Kidney glomerular epithelial cell (primary cell): ENCODE measurements around the gene NKX2-3.

Experiments
- DNase-seq: peaks from one replicate; lab custom pipeline; 2025; lab: John Stamatoyannopoulos, UW

NKX2-3 gene

GRCh38 chr10:99526861-99527504 lies 5.8 kb upstream of the NKX2-3 start:
- DNase-seq = no peak

- DNase-seq = no peak
Observed at GRCh38 chr10:99527526-99528493, 4.9 kb upstream of the NKX2-3 start.

GRCh38 chr10:99528494-99529441 lies 4.0 kb upstream of the NKX2-3 start:
- no peak for DNase-seq

GRCh38 chr10:99529591-99530107 lies 3.1 kb upstream of the NKX2-3 start:
- no peak for DNase-seq

GRCh38 chr10:99530108-99531025 lies 2.4 kb upstream of the NKX2-3 start:
- DNase-seq = no peak

- DNase-seq = no peak
Observed at GRCh38 chr10:99531026-99531695, 1.6 kb upstream of the NKX2-3 start.

GRCh38 chr10:99531696-99532593 lies 797 bp upstream of the NKX2-3 start:
- no peak for DNase-seq

GRCh38 chr10:99533496-99534449 lies 1.0 kb downstream of the NKX2-3 start:
- DNase-seq = no peak

- DNase-seq = no peak
Observed at GRCh38 chr10:99534450-99534938, 1.8 kb downstream of the NKX2-3 start.

- no peak for DNase-seq
Observed at GRCh38 chr10:99534939-99535763, 2.4 kb downstream of the NKX2-3 start.

- no peak for DNase-seq
Observed at GRCh38 chr10:99535764-99536337, 3.1 kb downstream of the NKX2-3 start.

GRCh38 chr10:99536338-99537085 lies 3.8 kb downstream of the NKX2-3 start:
- DNase-seq = no peak

GRCh38 chr10:99537086-99537988 lies 4.6 kb downstream of the NKX2-3 start:
- DNase-seq = no peak

GRCh38 chr10:99537989-99538917 lies 5.5 kb downstream of the NKX2-3 start:
- no peak for DNase-seq
